ENCODE results near the gene NPR3.

NPR3 gene

GRCh38 chr5:32724526-32724925 lies 13.4 kb downstream of the NPR3 start:
- TF ChIP-seq, protein P1, sequence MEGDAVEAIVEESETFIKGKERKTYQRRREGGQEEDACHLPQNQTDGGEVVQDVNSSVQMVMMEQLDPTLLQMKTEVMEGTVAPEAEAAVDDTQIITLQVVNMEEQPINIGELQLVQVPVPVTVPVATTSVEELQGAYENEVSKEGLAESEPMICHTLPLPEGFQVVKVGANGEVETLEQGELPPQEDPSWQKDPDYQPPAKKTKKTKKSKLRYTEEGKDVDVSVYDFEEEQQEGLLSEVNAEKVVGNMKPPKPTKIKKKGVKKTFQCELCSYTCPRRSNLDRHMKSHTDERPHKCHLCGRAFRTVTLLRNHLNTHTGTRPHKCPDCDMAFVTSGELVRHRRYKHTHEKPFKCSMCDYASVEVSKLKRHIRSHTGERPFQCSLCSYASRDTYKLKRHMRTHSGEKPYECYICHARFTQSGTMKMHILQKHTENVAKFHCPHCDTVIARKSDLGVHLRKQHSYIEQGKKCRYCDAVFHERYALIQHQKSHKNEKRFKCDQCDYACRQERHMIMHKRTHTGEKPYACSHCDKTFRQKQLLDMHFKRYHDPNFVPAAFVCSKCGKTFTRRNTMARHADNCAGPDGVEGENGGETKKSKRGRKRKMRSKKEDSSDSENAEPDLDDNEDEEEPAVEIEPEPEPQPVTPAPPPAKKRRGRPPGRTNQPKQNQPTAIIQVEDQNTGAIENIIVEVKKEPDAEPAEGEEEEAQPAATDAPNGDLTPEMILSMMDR (conservative IDR thresholded peaks at IDR 0.05), result no peak
- H3K27ac ChIP-seq, result no peak overlapping the region

DNA sequence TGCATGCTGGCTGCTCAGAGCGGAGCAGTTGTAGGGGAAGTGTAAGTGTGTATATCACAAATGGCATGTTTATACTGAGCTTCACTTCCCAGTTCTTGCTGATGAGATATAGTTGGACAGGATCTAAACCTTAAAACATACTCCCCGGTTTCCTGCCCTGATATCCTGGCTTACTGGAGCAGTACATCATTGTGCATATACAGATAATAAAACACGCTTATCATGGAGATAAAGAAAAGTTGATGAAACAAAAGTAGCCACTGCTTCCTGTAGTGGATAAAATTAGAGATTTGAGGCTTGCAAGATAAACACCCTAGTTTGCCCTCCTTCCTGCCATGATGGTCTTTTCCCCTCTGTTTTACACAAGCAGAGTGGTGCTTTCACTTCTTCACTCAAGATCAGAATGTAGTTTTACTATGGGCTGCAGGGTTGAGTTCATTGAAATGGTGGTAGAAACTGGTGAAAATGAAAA lies 15.0 kb downstream of the NPR3 start:
- TF ChIP-seq, protein P1 (conservative IDR thresholded peaks at IDR 0.05), result no peak
- H3K27ac ChIP-seq, result no peak overlapping the region

DNA sequence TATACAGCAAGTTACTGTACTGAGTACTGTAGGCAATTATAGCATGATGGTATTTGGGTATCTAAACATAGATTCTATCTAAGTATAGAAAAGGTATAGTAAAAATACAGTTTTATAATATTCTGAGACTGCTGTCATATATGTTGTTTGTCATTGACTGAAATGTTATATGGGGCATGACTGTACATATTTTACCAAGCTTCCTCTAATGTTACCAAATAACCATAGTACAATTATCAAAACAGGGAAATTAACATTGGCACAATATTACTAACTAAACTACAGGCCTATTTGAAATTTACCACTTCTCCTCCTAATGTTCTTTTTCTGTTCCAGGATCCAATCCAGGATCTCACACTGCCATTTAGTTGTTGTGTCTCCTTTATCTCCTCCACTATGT lies 18.5 kb downstream of the NPR3 start:
- TF ChIP-seq, protein P1 (conservative IDR thresholded peaks at IDR 0.05), result no peak
- H3K27ac ChIP-seq, result no peak overlapping the region

DNA sequence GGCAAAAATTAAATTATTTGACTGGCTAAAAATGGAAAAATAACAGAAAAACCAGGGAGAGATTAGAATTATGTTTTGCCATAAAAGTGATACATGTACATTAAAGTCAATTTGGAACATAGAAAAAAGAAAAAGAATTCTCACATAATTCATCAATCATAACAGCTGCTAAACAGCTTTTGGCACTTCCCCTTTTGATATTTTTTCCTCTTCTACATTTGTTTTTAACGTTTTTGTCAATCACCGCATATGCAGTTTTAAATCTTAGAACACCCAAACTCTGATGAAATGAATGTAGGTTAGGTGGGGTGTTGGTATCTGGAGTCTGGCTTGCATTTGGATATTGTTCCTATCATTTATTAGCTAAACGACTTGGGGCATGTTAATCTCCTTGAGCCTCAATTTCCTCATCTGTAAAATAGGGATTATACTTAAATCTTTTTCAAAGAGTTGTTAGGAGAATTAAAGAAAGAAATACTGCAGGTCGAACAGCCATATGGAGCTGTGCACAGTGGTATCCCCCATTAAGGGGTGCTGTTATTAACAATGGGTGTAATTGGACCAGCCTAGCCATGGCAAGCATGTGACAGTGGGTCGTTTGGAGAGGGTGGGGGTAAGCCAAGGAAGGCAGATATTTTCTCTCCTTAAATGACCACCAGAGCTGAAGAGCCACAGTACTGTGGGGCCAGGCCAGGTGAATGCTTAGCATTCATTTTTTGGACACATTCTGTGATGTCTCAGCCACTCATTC lies 22.6 kb downstream of the NPR3 start:
- H3K27ac ChIP-seq, result no peak overlapping the region
- TF ChIP-seq, protein P1 (conservative IDR thresholded peaks at IDR 0.05), result no peak

- TF ChIP-seq, protein P1 (conservative IDR thresholded peaks at IDR 0.05), result no peak
- no peak overlapping the region for H3K27ac ChIP-seq
These were observed 23.8 kb downstream of the NPR3 start for GRCh38 chr5:32734827-32735378.

DNA sequence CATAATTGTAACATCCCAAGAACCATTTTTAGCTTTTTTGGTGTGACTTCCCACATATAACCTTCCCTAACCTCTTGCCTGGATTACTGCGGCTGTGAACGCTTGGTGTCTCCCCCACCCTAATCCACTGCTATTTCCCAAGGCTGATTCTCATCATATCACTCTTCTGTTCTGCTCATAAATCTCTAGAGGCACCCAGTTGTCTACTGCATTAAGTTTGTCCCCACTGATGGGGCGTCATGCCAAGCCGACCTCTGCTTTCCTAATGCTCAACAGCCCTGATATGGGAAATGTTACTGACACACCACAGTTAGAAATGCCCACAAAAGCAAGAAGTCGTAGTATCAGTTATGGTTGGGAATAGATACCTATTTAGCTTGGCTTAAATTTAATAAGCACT lies 24.4 kb downstream of the NPR3 start:
- H3K27ac ChIP-seq, result no peak overlapping the region
- TF ChIP-seq, protein P1 (conservative IDR thresholded peaks at IDR 0.05), result no peak

DNA sequence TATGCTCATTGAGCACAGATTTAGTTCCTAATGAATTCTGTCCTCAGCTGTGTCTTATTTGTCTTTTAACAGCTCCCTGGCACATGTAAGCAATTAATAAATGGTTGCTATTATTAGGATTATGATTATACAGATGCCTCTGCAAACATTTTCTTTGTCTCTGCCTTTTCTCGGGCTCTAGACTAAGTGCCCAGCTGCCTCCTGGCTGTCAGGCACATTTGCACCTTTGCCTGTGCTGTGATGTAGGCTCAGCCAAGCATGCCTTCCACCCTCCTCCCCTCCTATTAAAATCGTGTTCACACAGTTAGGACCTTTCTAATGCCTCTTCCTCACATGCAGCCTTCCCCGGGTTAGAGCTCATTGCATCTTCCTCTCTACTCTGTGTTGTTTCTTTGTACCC lies 25.7 kb downstream of the NPR3 start:
- TF ChIP-seq, protein P1 (conservative IDR thresholded peaks at IDR 0.05), result no peak
- H3K27ac ChIP-seq, result no peak overlapping the region

All from VCaP (cell line).